HCT116 (cell line): ENCODE data around the gene SLC25A22.

ENCODE experiments used
- CTCF ChIP-seq, 3 experiments: fragments of 200-600 bp in 1 of 3; sonication (generic) in 1 of 3; IDR thresholded peaks in 2 of 3; conservative IDR thresholded peaks in 1 of 3; 2 replicates each; pipeline ENCODE4 v1.5.1; 2012 to 2017; ENCODE audit warnings: low read depth in 2 of 3, low read length in 2 of 3, antibody characterized with exemption in 1 of 3, borderline replicate concordance in 1 of 3, control low read depth in 1 of 3, mild to moderate bottlenecking in 1 of 3, mixed read lengths in 1 of 3, mixed run types in 1 of 3, moderate library complexity in 1 of 3; ENCODE audit not compliant: insufficient read depth in 1 of 3
- EZH2 ChIP-seq: fragments of 200-600 bp; sonication (generic); IDR thresholded peaks from 2 replicates; pipeline ENCODE4 v1.6.1; 2017; ENCODE audit warnings: antibody characterized with exemption, mixed run types
- JUND ChIP-seq: IDR thresholded peaks from 2 replicates; pipeline ENCODE4 v1.6.1; 2012
- POLR2A ChIP-seq: IDR thresholded peaks from 2 replicates; pipeline ENCODE4 v1.7.0; 2011; ENCODE audit warnings: borderline replicate concordance; ENCODE audit not compliant: insufficient read depth, insufficient read length; ENCODE audit errors: extremely low read depth
- ZBTB33 ChIP-seq: IDR thresholded peaks from 2 replicates; pipeline ENCODE4 v1.6.1; 2011; ENCODE audit warnings: mild to moderate bottlenecking, low read length, moderate library complexity; ENCODE audit not compliant: insufficient replicate concordance; ENCODE audit errors: extremely low read depth
- ZFX ChIP-seq: fragments of 450-650 bp; IDR thresholded peaks from 2 replicates; pipeline ENCODE4 v1.6.1; 2017

GRCh38 chr11:797296-798092, 587 bp downstream of the SLC25A22 start:
- TF ChIP-seq CTCF (IDR thresholded peaks at IDR 0.05 in 2 of 3, conservative IDR thresholded peaks at IDR 0.05 in 1 of 3; ENCODE audit: borderline replicate concordance in 1 of 3, insufficient read depth in 1 of 3, low read depth in 2 of 3, low read length in 2 of 3) = no peak
- TF ChIP-seq POLR2A = no peak
- peak; percentile 53; the same call in 1 of the 2 replicates for TF ChIP-seq ZFX
- TF ChIP-seq ZBTB33 = no peak
- TF ChIP-seq EZH2 = no peak
- TF ChIP-seq JUND = no peak
